ENCODE results near the gene ACTC1.

ACTC1 gene

DNA sequence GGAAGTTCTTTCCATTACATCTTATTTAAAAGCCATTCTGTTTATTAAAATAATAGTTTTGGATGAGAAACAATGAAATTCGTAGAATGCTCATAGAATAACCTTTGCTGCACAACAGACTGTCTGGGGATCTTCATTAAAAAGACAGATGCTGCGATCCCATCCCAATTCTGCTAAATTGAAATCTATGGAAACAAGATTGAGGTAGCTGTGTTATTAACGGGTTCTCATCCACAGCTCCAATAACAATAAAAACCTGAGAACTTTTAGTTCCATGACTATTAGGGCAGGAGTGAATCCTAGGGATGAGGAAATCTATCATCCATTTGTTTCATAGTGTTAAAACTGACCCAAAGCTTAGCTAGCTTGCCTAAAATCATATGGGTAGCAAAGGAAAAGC is 38.1 kb downstream of the ACTC1 start:
- DNase-seq (ENCODE audit: low spot score), result no peak

DNA sequence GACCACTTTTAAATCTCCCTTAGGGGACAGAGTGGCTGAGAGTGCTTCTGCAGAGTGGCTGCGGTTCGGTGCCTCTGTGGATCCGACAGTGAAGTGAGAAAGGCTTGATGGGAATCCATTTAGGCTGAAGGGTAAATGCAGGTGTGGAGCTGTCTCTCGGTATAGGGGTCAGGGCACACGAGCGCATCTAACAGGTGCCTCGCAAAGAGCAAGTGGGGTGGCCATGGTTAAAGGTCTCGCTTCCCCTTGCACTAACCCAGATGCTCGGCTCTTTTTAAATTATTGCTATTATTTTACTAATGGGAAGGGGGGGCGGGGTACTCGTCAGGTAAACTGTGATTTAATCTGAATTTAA is 40.0 kb downstream of the ACTC1 start:
- no peak for DNase-seq (ENCODE audit: low spot score)

DNA sequence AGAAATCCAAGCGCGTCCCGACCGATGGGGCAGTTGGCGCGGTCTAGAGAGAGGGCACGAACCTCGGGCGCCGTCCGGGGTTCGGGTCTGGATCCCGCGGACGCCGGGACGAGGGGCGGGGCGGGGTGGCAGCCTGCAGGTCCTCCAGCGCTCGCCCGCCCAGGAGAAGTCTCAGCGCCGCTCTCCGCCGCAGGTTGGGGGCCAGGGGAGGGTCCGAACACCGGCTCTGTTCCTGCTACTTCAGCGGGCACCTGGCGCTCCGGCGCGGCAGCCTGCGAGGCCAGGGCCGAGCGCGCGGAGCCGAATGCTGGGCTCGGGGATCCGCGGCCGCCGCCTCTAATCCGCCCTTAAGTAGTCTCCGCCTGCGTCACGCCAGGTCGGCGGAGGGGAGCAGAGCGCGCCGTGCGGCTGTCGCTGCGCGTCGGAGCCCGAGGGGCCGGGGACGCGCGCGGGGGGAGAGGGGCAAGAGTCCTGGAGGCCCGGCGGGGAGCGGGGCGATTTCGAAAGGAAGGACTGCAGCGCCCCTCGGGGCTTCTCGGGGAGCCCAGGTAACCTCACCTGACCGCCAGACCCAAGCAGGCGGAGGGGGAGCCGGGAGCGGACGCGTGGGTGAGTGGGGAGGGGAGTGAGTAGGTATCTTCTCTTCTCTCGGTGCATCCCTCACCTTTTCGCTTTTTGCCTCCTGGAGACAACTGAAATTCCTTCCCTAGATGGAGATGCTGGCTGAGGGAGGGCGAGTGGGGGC is 40.5 kb downstream of the ACTC1 start, which contains the start of gene GJD2:
GJD2 (minus strand) TSS at position 325 of the 745 bp plus-strand sequence. CDS start 510 bp downstream, outside the sequence.
- no peak for DNase-seq (ENCODE audit: low spot score)

DNA sequence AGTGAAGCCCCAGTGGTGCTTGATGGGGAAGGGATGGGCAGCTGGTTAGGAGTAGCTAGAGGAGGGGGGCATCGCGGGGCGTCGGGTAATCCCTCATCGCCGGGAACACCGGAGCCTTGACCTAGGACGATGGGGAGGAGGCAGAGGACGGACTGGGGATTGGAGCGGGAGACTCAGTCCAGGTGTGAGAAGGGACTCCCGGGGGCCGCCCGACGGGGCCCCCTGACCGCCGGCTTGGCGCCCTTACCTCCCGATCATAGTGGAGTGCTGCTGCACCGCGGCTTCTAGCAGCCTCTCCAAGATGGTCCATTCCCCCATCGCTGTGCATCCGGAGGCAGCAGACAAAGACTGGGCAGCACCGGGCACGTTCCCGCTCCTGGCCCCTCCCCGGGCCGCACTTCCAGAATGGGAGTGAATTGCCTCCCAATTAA is 41.2 kb downstream of the ACTC1 start:
- DNase-seq (ENCODE audit: low spot score), result no peak

DNA sequence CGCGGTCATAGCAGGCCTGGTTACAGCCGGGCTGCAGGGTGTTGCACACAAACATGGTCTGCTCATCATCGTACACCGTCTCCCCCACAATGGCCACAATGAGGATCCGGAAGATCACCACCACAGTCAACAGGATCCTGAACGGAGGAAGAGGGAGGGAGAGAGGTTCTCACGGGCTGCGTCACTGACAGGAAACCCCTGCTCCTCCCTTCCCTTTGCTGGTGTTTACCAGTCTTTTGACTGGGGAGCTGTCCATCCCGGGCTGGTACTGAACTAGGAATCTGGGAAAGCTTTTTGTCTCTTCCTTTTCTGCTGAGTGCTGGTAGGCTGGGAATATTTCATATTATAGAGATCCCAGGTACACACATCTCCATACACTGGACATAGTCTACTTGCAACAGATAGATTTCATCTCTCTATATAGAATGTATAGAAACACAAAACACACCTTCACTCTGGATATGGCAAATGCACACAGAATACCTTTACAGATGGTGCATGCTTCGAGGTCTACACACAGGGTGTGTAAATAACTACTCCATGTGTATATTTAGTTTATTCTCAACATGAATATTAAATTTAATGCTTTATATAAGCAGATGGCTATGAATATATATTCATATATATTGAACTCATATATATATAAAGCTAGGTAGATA is 42.0 kb downstream of the ACTC1 start:
- peak; percentile 70 for DNase-seq (ENCODE audit: low spot score)

DNA sequence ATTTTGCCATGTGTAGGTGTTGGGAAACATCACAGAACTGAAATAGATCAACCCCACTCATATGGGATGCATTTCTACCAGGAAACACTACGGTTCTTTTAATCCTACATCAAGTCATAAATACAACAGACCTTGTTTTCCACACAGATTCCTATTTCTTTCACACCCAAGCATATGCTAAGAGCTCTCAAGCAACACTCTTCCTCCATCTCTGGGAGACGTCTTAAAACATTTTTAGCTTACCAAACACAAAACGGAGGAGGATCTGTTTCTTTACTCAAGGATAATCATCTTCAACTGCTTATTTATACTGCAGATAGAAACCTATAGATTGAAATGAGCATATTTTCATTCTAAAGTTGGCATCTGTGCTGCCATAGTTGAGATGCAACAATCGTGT is 45.7 kb downstream of the ACTC1 start:
- DNase-seq (ENCODE audit: low spot score), result no peak
